H9 (cell line): ENCODE measurements around the gene EVI5. TPM values are rescaled to one million over a fixed set of nuclear protein-coding genes. Genes with fewer than 3 reads are reported as not detected.

Experiments used
- DNase-seq: peaks from one replicate; pipeline ENCODE4 v3.0.0-alpha.2; 2017
- H2AFZ ChIP-seq: one replicate; pipeline ENCODE4 v1.6.1; 2013; ENCODE audit warnings: mild to moderate bottlenecking, low read length, control low read depth, moderate library complexity
- H2AK5ac ChIP-seq: 2 replicates; pipeline ENCODE4 v1.6.1; 2013; ENCODE audit warnings: low read length, control low read depth, mixed read lengths; ENCODE audit not compliant: insufficient read length
- H2BK120ac ChIP-seq: one replicate; pipeline ENCODE4 v1.6.1; 2013; ENCODE audit warnings: low read depth, mild to moderate bottlenecking, low read length, control low read depth, inconsistent platforms; ENCODE audit not compliant: poor library complexity, severe bottlenecking
- H2BK12ac ChIP-seq: 2 replicates; pipeline ENCODE4 v1.6.1; 2013; ENCODE audit warnings: low read length, control low read depth, mixed read lengths, low read depth; ENCODE audit not compliant: insufficient read length
- H2BK15ac ChIP-seq: 2 replicates; pipeline ENCODE4 v1.6.1; 2013; ENCODE audit warnings: low read depth, low read length, control low read depth
- H2BK20ac ChIP-seq: one replicate; pipeline ENCODE4 v1.6.1; 2013; ENCODE audit warnings: low read depth, mild to moderate bottlenecking, low read length, control low read depth, inconsistent platforms; ENCODE audit not compliant: poor library complexity, severe bottlenecking
- H2BK5ac ChIP-seq: 2 replicates; pipeline ENCODE4 v1.6.1; 2013; ENCODE audit warnings: low read length, control low read depth, mixed read lengths; ENCODE audit not compliant: insufficient read length
- H3K14ac ChIP-seq: 2 replicates; pipeline ENCODE4 v1.6.1; 2013; ENCODE audit warnings: low read length, control low read depth; ENCODE audit not compliant: insufficient read depth
- H3K18ac ChIP-seq: 2 replicates; pipeline ENCODE4 v1.6.1; 2013; ENCODE audit warnings: low read depth, mild to moderate bottlenecking, mixed read lengths, low read length, control low read depth; ENCODE audit not compliant: insufficient read length
- H3K23ac ChIP-seq: 2 replicates; pipeline ENCODE4 v1.6.1; 2013; ENCODE audit warnings: low read length, control low read depth, mixed read lengths, low read depth; ENCODE audit not compliant: insufficient read length
- H3K23me2 ChIP-seq: 2 replicates; pipeline ENCODE4 v1.6.1; 2013; ENCODE audit warnings: low read depth, mild to moderate bottlenecking, mixed read lengths, low read length, control low read depth; ENCODE audit not compliant: insufficient read length, poor library complexity, severe bottlenecking
- H3K27ac ChIP-seq: 2 replicates; pipeline ENCODE4 v1.5.1; 2013; ENCODE audit warnings: low read length, control low read depth, mixed read lengths, low read depth; ENCODE audit not compliant: insufficient read length
- H3K27me3 ChIP-seq: 2 replicates; pipeline ENCODE4 v1.6.1; 2013; ENCODE audit warnings: low read length, control low read depth, inconsistent platforms; ENCODE audit not compliant: insufficient read depth
- H3K4ac ChIP-seq: 2 replicates; pipeline ENCODE4 v1.6.1; 2013; ENCODE audit warnings: low read depth, mild to moderate bottlenecking, control low read depth, inconsistent platforms, low read length, moderate library complexity
- H3K4me1 ChIP-seq: 2 replicates; pipeline ENCODE4 v1.6.1; 2013; ENCODE audit warnings: low read length, control low read depth, inconsistent platforms; ENCODE audit not compliant: insufficient read depth
- H3K4me2 ChIP-seq: 2 replicates; pipeline ENCODE4 v1.6.1; 2013; ENCODE audit warnings: low read length, control low read depth, mixed read lengths; ENCODE audit not compliant: insufficient read length, insufficient read depth
- H3K56ac ChIP-seq: 2 replicates; pipeline ENCODE4 v1.6.1; 2013; ENCODE audit warnings: low read depth, mild to moderate bottlenecking, mixed read lengths, low read length, control low read depth; ENCODE audit not compliant: insufficient read length
- H3K79me1 ChIP-seq: 2 replicates; pipeline ENCODE4 v1.6.1; 2013; ENCODE audit warnings: low read depth, mild to moderate bottlenecking, moderate library complexity, low read length, control low read depth, inconsistent platforms; ENCODE audit not compliant: insufficient read depth, poor library complexity, severe bottlenecking
- H3K79me2 ChIP-seq: 2 replicates; pipeline ENCODE4 v1.6.1; 2013; ENCODE audit warnings: low read length, control low read depth, inconsistent platforms; ENCODE audit not compliant: insufficient read depth
- H3K9ac ChIP-seq: 2 replicates; pipeline ENCODE4 v1.6.1; 2013; ENCODE audit warnings: low read length, control low read depth, mixed read lengths; ENCODE audit not compliant: insufficient read length; ENCODE audit errors: extremely low read depth
- H3K9me3 ChIP-seq: one replicate; pipeline ENCODE4 v1.6.1; 2013; ENCODE audit warnings: low read depth, low read length, inconsistent platforms; ENCODE audit not compliant: control insufficient read depth
- H3T11ph ChIP-seq: one replicate; pipeline ENCODE4 v1.6.1; 2013; ENCODE audit warnings: mild to moderate bottlenecking, low read length, control low read depth, inconsistent platforms
- H4K20me1 ChIP-seq: one replicate; pipeline ENCODE4 v1.6.1; 2013; ENCODE audit not compliant: control insufficient read depth, insufficient read length, insufficient read depth
- H4K5ac ChIP-seq: 2 replicates; pipeline ENCODE4 v1.6.1; 2013; ENCODE audit warnings: low read depth, mild to moderate bottlenecking, mixed read lengths, low read length, control low read depth; ENCODE audit not compliant: insufficient read length
- H4K8ac ChIP-seq: replicated peaks from 2 replicates; pipeline ENCODE4 v1.6.1; 2013; ENCODE audit warnings: low read length, control low read depth, mixed read lengths, low read depth; ENCODE audit not compliant: insufficient read length
- H4K91ac ChIP-seq: 2 replicates; pipeline ENCODE4 v1.6.1; 2013; ENCODE audit warnings: low read depth, mild to moderate bottlenecking, moderate library complexity, mixed read lengths, low read length, control low read depth; ENCODE audit not compliant: insufficient read length
- H3K27ac Mint-ChIP-seq, 3 experiments: 2 replicates in 2 of 3; 3 replicates in 1 of 3; pipeline ENCODE4 v1.8.0; 2020 to 2021; ENCODE audit warnings: mixed read lengths in 3 of 3, mild to moderate bottlenecking in 1 of 3, moderate library complexity in 1 of 3
- H3K27me3 Mint-ChIP-seq: 2 replicates; pipeline ENCODE4 v1.8.0; 2021; ENCODE audit warnings: low read depth, mild to moderate bottlenecking, moderate library complexity, mixed read lengths
- H3K36me3 Mint-ChIP-seq, 3 experiments: 2 replicates in 2 of 3; 3 replicates in 1 of 3; pipeline ENCODE4 v1.8.0; 2020 to 2021; ENCODE audit warnings: low read depth in 3 of 3, mixed read lengths in 3 of 3; ENCODE audit not compliant: insufficient read depth in 1 of 3
- H3K4me1 Mint-ChIP-seq, 2 experiments: 2 replicates each; pipeline ENCODE4 v1.8.0; 2020; ENCODE audit warnings: mixed read lengths in 2 of 2
- H3K4me3 Mint-ChIP-seq, 2 experiments: 2 replicates in 1 of 2; 3 replicates in 1 of 2; pipeline ENCODE4 v1.8.0; 2020 to 2021; ENCODE audit warnings: mild to moderate bottlenecking in 2 of 2, mixed read lengths in 2 of 2, moderate library complexity in 1 of 2
- H3K9me3 Mint-ChIP-seq, 2 experiments: 2 replicates in 1 of 2; 3 replicates in 1 of 2; pipeline ENCODE4 v1.8.0; 2020; ENCODE audit warnings: mild to moderate bottlenecking in 2 of 2, mixed read lengths in 2 of 2, moderate library complexity in 1 of 2
- WGBS: extraction: QIAGEN DNeasy Blood & Tissue Kit; methylation state at CpG from one replicate; pipeline ENCODE4 v1.1.7; 2013; ENCODE audit warnings: missing lambda C conversion rate, low lambda C conversion rate, mixed read lengths; ENCODE audit not compliant: insufficient read length; ENCODE audit errors: extremely low coverage; 5-methylcytosine and 5-hydroxymethylcytosine counted together
- total RNA-seq: library from RNA; stranded (reverse); gene quantifications from 2 replicates; pipeline ENCODE4 v1.2.1, GENCODE V29; 2021
- TF ChIP-seq, protein P1 (sequence below): fragments of 200-600 bp; sonication (generic); conservative IDR thresholded peaks from 3 replicates; pipeline ENCODE4 v1.8.0; 2021; ENCODE audit warnings: antibody characterized with exemption, mild to moderate bottlenecking

EVI5 gene
- total RNA-seq, 1 experiment from 2014 or later = 9.7 TPM

DNA sequence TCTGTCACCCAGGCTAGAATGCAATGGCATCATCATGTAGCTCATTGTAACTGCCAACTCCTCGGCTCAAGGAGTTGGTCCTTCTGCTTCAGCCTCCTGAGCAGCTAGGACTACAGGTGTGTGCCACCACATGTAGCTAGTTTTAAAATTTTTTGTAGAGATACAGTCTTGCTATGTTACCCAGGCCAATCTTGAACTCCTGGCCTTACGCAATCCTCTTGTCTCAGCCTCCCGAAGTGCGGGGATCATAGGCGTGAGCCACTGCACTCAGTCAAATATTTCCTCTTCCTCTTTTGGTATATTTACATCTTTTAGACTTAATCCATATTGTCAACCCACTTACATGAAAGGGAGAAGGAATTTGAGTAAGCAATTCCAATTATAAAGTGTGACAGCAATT lies 121.1 kb downstream of the EVI5 start:
- Mint-ChIP-seq H3K4me1 (no peaks in the 10 kb centered on the region), H3K9me3 (no peaks in the 10 kb centered on the region), H3K27ac (no peak overlapping the region), H3K36me3 (no peaks in the 10 kb centered on the region; a peak in 1 of 7 replicates), H3K27me3 (no peaks in the 10 kb centered on the region), H3K4me3 (no peak overlapping the region)
- H2AFZ ChIP-seq = no peak overlapping the region
- no peak overlapping the region for H3K4me2 ChIP-seq
- no peak overlapping the region for H3T11ph ChIP-seq
- H2BK20ac ChIP-seq = no peak overlapping the region
- H4K5ac ChIP-seq = no peak overlapping the region
- no peak overlapping the region for H3K18ac ChIP-seq
- no CpG with 5 or more reads among the region's 5 CpGs for WGBS
- H4K20me1 ChIP-seq = no peaks in the 10 kb centered on the region
- H3K4ac ChIP-seq = no peak overlapping the region
- H2BK15ac ChIP-seq = no peak overlapping the region
- H3K27ac ChIP-seq = no peak overlapping the region
- no peak overlapping the region for H2BK120ac ChIP-seq
- no peaks in the 10 kb centered on the region for H3K9me3 ChIP-seq
- H3K4me1 ChIP-seq = no peaks in the 10 kb centered on the region
- H3K23me2 ChIP-seq = no peaks in the 10 kb centered on the region
- TF ChIP-seq, protein P1, sequence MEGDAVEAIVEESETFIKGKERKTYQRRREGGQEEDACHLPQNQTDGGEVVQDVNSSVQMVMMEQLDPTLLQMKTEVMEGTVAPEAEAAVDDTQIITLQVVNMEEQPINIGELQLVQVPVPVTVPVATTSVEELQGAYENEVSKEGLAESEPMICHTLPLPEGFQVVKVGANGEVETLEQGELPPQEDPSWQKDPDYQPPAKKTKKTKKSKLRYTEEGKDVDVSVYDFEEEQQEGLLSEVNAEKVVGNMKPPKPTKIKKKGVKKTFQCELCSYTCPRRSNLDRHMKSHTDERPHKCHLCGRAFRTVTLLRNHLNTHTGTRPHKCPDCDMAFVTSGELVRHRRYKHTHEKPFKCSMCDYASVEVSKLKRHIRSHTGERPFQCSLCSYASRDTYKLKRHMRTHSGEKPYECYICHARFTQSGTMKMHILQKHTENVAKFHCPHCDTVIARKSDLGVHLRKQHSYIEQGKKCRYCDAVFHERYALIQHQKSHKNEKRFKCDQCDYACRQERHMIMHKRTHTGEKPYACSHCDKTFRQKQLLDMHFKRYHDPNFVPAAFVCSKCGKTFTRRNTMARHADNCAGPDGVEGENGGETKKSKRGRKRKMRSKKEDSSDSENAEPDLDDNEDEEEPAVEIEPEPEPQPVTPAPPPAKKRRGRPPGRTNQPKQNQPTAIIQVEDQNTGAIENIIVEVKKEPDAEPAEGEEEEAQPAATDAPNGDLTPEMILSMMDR = no peak
- no peak overlapping the region for H3K23ac ChIP-seq
- no peak overlapping the region for H3K14ac ChIP-seq
- no peaks in the 10 kb centered on the region for H3K79me1 ChIP-seq
- H4K8ac ChIP-seq = no peak overlapping the region
- no peaks in the 10 kb centered on the region for H3K79me2 ChIP-seq
- H2BK12ac ChIP-seq = no peak overlapping the region
- H3K56ac ChIP-seq = no peak overlapping the region
- H3K9ac ChIP-seq = no peak overlapping the region
- no peak overlapping the region for H2BK5ac ChIP-seq
- DNase-seq = no peak
- no peak overlapping the region for H2AK5ac ChIP-seq
- H3K27me3 ChIP-seq = no peaks in the 10 kb centered on the region
- H4K91ac ChIP-seq = no peak overlapping the region
